Naive thymus-derived CD4-positive, alpha-beta T cell (primary cell): Measurements from ENCODE around the gene PSAPL1. TPM values are rescaled to one million over a fixed set of nuclear protein-coding genes. Genes with fewer than 3 reads are reported as not detected.
"Not testable (repeated sequence)": the region's sequence is repeated elsewhere in the genome, so short reads cannot be mapped to it uniquely, and the experiment has no call there.

Experiments used
- ATAC-seq: fragments of 150-1000 bp; cut with Tn5 transposase; 2 replicates; pipeline ENCODE4 v1.10.0; 2021; ENCODE audit warnings: mild to moderate bottlenecking, moderate library complexity
- CTCF ChIA-PET: fragments of 350-600 bp; sonication (Branson Sonifier 250); formaldehyde crosslinking; loops from one replicate; lab custom pipeline; 2021; ENCODE audit warnings: antibody characterized with exemption; lab: Charles Lee
- POLR2A ChIA-PET: fragments of 350-600 bp; sonication (Branson Sonifier 250); formaldehyde crosslinking; loops from one replicate; lab custom pipeline; 2021; ENCODE audit warnings: antibody characterized with exemption, inconsistent platforms; lab: Charles Lee
- DNase-seq, 9 donors: peaks; one replicate each; pipeline versions ENCODE4 v3.0.0 to v3.0.0-alpha.2; 2020 to 2022; ENCODE audit warnings: mixed read lengths in 1 of 9
- H3K27ac ChIP-seq: one replicate; pipeline ENCODE4 v1.7.0; 2013; ENCODE audit warnings: mild to moderate bottlenecking, low read depth, low read length, moderate library complexity
- H3K27me3 ChIP-seq, 2 donors: one replicate each; pipeline ENCODE4 v1.7.0; 2013; ENCODE audit warnings: low read length in 2 of 2, mild to moderate bottlenecking in 2 of 2, moderate library complexity in 2 of 2; ENCODE audit not compliant: control insufficient read depth in 2 of 2, insufficient read depth in 2 of 2
- H3K36me3 ChIP-seq, 3 experiments: 1 replicate in 2 of 3; 2 replicates in 1 of 3; pipeline ENCODE4 v1.7.0; 2013; ENCODE audit warnings: low read length in 3 of 3, mild to moderate bottlenecking in 3 of 3, moderate library complexity in 1 of 3; ENCODE audit not compliant: insufficient read depth in 3 of 3, control insufficient read depth in 2 of 3
- H3K4me1 ChIP-seq, 2 donors: one replicate each; pipeline ENCODE4 v1.7.0; 2013; ENCODE audit warnings: low read length in 2 of 2, mild to moderate bottlenecking in 2 of 2, moderate library complexity in 1 of 2; ENCODE audit not compliant: control insufficient read depth in 2 of 2, insufficient read depth in 2 of 2
- H3K4me3 ChIP-seq: 2 replicates; pipeline ENCODE4 v1.7.0; 2013; ENCODE audit warnings: mild to moderate bottlenecking, low read length
- H3K9me3 ChIP-seq, 3 experiments: 1 replicate in 2 of 3; 2 replicates in 1 of 3; pipeline ENCODE4 v1.7.0; 2013; ENCODE audit warnings: low read length in 3 of 3; ENCODE audit not compliant: control insufficient read depth in 2 of 3
- H3K27ac Mint-ChIP-seq, 9 donors: one replicate each; pipeline ENCODE4 v1.8.0; 2020 to 2022; ENCODE audit warnings: mixed read lengths in 9 of 9, mild to moderate bottlenecking in 8 of 9, moderate library complexity in 5 of 9, inconsistent platforms in 2 of 9
- H3K27me3 Mint-ChIP-seq, 5 donors: one replicate each; pipeline ENCODE4 v1.8.0; 2021 to 2022; ENCODE audit warnings: mixed read lengths in 5 of 5, mild to moderate bottlenecking in 1 of 5
- H3K36me3 Mint-ChIP-seq, 5 donors: one replicate each; pipeline ENCODE4 v1.8.0; 2020 to 2022; ENCODE audit warnings: mixed read lengths in 5 of 5, mild to moderate bottlenecking in 3 of 5, inconsistent platforms in 1 of 5
- H3K4me1 Mint-ChIP-seq, 7 donors: one replicate each; pipeline ENCODE4 v1.8.0; 2020 to 2022; ENCODE audit warnings: mixed read lengths in 7 of 7, mild to moderate bottlenecking in 3 of 7, inconsistent platforms in 1 of 7
- H3K4me3 Mint-ChIP-seq, 10 donors: one replicate each; pipeline ENCODE4 v1.8.0; 2020 to 2022; ENCODE audit warnings: mild to moderate bottlenecking in 10 of 10, mixed read lengths in 10 of 10, moderate library complexity in 6 of 10, inconsistent platforms in 2 of 10
- H3K9me3 Mint-ChIP-seq, 11 donors: one replicate each; pipeline ENCODE4 v1.8.0; 2020 to 2022; ENCODE audit warnings: mixed read lengths in 11 of 11, mild to moderate bottlenecking in 4 of 11, inconsistent platforms in 1 of 11, moderate library complexity in 1 of 11
- intact Hi-C, 2 donors: fragments of 100-400 bp; cut with micrococcal nuclease; formaldehyde crosslinking; loops; one replicate each; pipeline ENCODE4 v1.15.1; 2023
- polyA plus RNA-seq, 2 donors: library from polyadenylated mRNA; unstranded; fragments of 300-500 nt; fragmentation: Illumina TruSeq; gene quantifications; one replicate each; pipeline ENCODE4 v1.2.3, GENCODE V29; 2021
- total RNA-seq, 6 experiments: library from RNA in 5 of 6; stranded (reverse) in 5 of 6; gene quantifications; 1 replicate in 5 of 6; 2 replicates in 1 of 6; pipeline ENCODE4 v1.2.3 and lab custom pipeline; 2021 to 2026

The PSAPL1 gene
- total and polyA plus RNA-seq, 7 experiments from 2014 or later: not detected

DNA sequence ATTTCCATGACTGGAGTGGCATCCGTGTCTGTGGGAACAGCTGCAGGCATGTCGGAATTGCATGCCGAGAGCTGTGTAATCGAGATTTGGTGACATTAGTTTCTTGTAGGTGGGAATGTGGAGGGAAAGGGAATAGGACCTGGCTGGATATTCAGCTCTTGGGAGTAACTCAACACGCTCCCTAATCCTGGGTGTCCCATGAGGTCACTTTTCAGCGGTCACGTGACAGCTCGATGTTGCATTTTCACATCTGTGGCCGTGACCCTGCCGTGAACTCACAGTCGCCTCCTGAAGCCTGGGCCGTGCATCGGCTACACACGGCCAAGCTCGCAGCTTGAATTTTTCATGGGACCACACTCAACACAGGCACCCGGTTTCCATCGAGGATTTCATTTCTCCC lies 25.8 kb upstream of the PSAPL1 start:
- Mint-ChIP-seq H3K36me3 (no peaks in the 10 kb centered on the region), H3K27me3 (peaks cover 0 to 8% (median 6%) of the 10 kb centered on the region in 5 donors), H3K4me1 (no peaks in the 10 kb centered on the region), H3K4me3 (no peak overlapping the region), H3K27ac (no peak overlapping the region), H3K9me3 (peaks cover 0 to 7% (median 0%) of the 10 kb centered on the region in 11 donors)
- intact Hi-C loops: no loop called here
- ChIA-PET POLR2A (no interaction called here), CTCF (no interaction called here)
- H3K9me3 ChIP-seq: no peaks in the 10 kb centered on the region
- no peak overlapping the region for H3K27ac ChIP-seq
- ATAC-seq (no peak), DNase-seq (no peak)
- no peak overlapping the region for H3K4me3 ChIP-seq
- H3K27me3 ChIP-seq: no peaks in the 10 kb centered on the region
- no peaks in the 10 kb centered on the region for H3K4me1 ChIP-seq
- H3K36me3 ChIP-seq: no peaks in the 10 kb centered on the region

- CTCF ChIA-PET: no interaction called here
- H3K4me1 Mint-ChIP-seq: no peaks in the 10 kb centered on the region
- H3K36me3 Mint-ChIP-seq: no peaks in the 10 kb centered on the region
Observed at GRCh38 chr4:7459471-7459870, 24.7 kb upstream of the PSAPL1 start.

DNA sequence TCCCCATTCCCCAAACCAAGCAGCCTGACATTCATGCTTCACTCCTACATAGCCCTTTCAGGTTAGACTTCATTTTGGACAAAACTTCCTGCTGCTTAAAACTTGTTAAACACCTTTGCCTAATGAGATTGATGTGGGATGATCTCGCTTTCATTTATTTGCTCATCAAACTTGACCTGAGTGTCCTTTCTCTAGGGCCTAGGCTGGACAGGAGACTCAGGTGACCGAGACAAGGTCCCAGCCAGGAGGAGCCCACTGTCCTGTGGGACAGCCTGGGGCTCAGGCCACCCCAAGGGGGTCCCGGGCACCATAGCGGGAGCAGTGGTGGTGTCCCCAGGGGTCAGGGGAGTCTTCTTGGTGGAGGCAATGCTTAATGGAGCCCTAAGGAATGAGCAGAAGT lies 23.7 kb upstream of the PSAPL1 start:
- no peaks in the 10 kb centered on the region for H3K9me3 Mint-ChIP-seq
- no peak for DNase-seq
- H3K36me3 ChIP-seq: no peaks in the 10 kb centered on the region
- H3K4me3 ChIP-seq: no peak overlapping the region
- no peaks in the 10 kb centered on the region for H3K27me3 ChIP-seq
- intact Hi-C loops: no loop called here
- H3K9me3 ChIP-seq: no peaks in the 10 kb centered on the region
- no peak overlapping the region for H3K27ac Mint-ChIP-seq
- no peaks in the 10 kb centered on the region for H3K36me3 Mint-ChIP-seq
- H3K4me3 Mint-ChIP-seq: no peak overlapping the region
- ChIA-PET POLR2A (no interaction called here), CTCF (no interaction called here)
- no peak for ATAC-seq
- peaks cover 0 to 8% (median 6%) of the 10 kb centered on the region in 5 donors for H3K27me3 Mint-ChIP-seq
- no peaks in the 10 kb centered on the region for H3K4me1 Mint-ChIP-seq
- H3K4me1 ChIP-seq: no peaks in the 10 kb centered on the region
- H3K27ac ChIP-seq: no peak overlapping the region

More at GRCh38 chr4:7459471-7459870, 24.7 kb upstream of the PSAPL1 start:
- H3K27me3 Mint-ChIP-seq: peaks cover 0 to 8% (median 6%) of the 10 kb centered on the region in 5 donors
- no peaks in the 10 kb centered on the region for H3K9me3 ChIP-seq
- POLR2A ChIA-PET: no interaction called here
- H3K27ac ChIP-seq: no peak overlapping the region
- H3K27me3 ChIP-seq: no peaks in the 10 kb centered on the region
- no peak overlapping the region for H3K4me3 Mint-ChIP-seq
- DNase-seq: no peak
- intact Hi-C loops: no loop called here
- ATAC-seq: no peak
- no peak overlapping the region for H3K4me3 ChIP-seq
- no peaks in the 10 kb centered on the region for H3K36me3 ChIP-seq
- H3K27ac Mint-ChIP-seq: no peak overlapping the region
- H3K4me1 ChIP-seq: no peaks in the 10 kb centered on the region
- no peaks in the 10 kb centered on the region for H3K9me3 Mint-ChIP-seq

GRCh38 chr4:7458066-7458425 lies 23.3 kb upstream of the PSAPL1 start:
- H3K4me1 ChIP-seq: no peaks in the 10 kb centered on the region
- ATAC-seq: no peak
- no peak overlapping the region for H3K27ac Mint-ChIP-seq

DNA sequence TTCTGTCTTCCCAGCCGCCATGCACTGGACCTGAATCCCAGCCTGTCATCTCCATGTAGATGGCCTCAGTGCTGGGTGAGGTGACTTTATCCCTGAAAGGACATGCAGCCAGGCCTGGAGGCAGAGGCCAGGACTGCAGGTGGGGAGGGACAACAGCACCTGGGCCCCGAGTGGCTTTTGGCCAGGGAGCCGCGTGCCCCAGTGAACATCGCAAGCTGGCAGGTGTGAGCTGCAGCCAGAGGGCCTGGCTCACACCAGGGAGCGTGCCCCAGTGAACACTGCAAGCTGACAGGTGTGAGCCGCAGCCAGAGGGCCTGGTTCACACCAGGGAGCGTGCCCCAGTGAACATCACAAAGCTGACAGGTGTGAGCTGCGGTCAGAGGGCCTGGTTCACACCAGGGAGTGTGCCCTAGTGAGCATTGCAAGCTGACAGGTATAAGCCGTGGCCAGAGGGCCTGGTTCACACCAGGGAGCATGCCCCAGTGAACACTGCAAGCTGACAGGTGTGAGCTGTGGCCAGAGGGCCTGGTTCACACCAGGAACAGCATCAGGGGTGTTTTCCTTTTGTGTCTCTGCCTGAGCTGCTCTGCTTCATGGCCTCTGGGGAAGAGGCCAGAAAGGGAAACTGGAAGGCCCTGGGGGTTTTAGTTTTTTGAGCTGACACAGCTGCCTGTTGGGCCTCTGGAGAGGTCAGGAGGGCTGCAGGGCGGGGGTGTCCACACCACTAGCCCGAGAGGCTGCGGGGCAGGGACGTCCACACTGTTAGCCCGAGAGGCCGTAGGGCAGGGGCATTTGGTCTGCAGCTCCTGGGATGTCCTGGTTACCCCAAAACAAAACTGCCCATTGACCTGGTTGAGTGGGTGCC lies 22.7 kb upstream of the PSAPL1 start:
- H3K27me3 Mint-ChIP-seq: peaks cover 0 to 8% (median 6%) of the 10 kb centered on the region in 5 donors
- H3K4me1 ChIP-seq: no peaks in the 10 kb centered on the region
- no peak overlapping the region for H3K4me3 Mint-ChIP-seq
- H3K27ac Mint-ChIP-seq: no peak overlapping the region
- no peak overlapping the region for H3K4me3 ChIP-seq
- intact Hi-C loops: no loop called here
- DNase-seq: no peak
- CTCF ChIA-PET: no interaction called here
- peaks cover 0 to 2% (median 0%) of the 10 kb centered on the region in 11 donors for H3K9me3 Mint-ChIP-seq
- POLR2A ChIA-PET: no interaction called here
- no peak overlapping the region for H3K27ac ChIP-seq
- H3K4me1 Mint-ChIP-seq: no peaks in the 10 kb centered on the region
- H3K27me3 ChIP-seq: no peaks in the 10 kb centered on the region
- H3K9me3 ChIP-seq: no peaks in the 10 kb centered on the region
- ATAC-seq: no peak
- no peaks in the 10 kb centered on the region for H3K36me3 Mint-ChIP-seq
- H3K36me3 ChIP-seq: no peaks in the 10 kb centered on the region

More at GRCh38 chr4:7458066-7458425, 23.3 kb upstream of the PSAPL1 start:
- H3K4me1 Mint-ChIP-seq: no peaks in the 10 kb centered on the region
- H3K36me3 Mint-ChIP-seq: no peaks in the 10 kb centered on the region
- H3K27ac ChIP-seq: no peak overlapping the region
- ChIA-PET CTCF (no interaction called here), POLR2A (no interaction called here)
- H3K36me3 ChIP-seq: no peaks in the 10 kb centered on the region
- H3K9me3 ChIP-seq: no peaks in the 10 kb centered on the region
- H3K27me3 Mint-ChIP-seq: peaks cover 0 to 8% (median 6%) of the 10 kb centered on the region in 5 donors
- no peaks in the 10 kb centered on the region for H3K27me3 ChIP-seq
- intact Hi-C loops: no loop called here
- no peaks in the 10 kb centered on the region for H3K9me3 Mint-ChIP-seq
- no peak for DNase-seq
- no peak overlapping the region for H3K4me3 Mint-ChIP-seq
- H3K4me3 ChIP-seq: no peak overlapping the region

GRCh38 chr4:7452802-7453201 lies 18.1 kb upstream of the PSAPL1 start:
- H3K36me3 Mint-ChIP-seq, H3K27ac ChIP-seq, H3K4me3 Mint-ChIP-seq, H3K4me1 ChIP-seq, H3K4me3 ChIP-seq, ATAC-seq, H3K9me3 Mint-ChIP-seq, H3K9me3 ChIP-seq, H3K27me3 ChIP-seq, H3K27ac Mint-ChIP-seq, intact Hi-C loops, H3K27me3 Mint-ChIP-seq, H3K36me3 ChIP-seq, POLR2A ChIA-PET, DNase-seq, H3K4me1 Mint-ChIP-seq: not testable (repeated sequence)
- CTCF ChIA-PET: interaction anchor here (0.6 kb wide), 1 partner anchor 9 kb away, joined by 3 read pairs; no protein-coding TSS in a partner anchor

DNA sequence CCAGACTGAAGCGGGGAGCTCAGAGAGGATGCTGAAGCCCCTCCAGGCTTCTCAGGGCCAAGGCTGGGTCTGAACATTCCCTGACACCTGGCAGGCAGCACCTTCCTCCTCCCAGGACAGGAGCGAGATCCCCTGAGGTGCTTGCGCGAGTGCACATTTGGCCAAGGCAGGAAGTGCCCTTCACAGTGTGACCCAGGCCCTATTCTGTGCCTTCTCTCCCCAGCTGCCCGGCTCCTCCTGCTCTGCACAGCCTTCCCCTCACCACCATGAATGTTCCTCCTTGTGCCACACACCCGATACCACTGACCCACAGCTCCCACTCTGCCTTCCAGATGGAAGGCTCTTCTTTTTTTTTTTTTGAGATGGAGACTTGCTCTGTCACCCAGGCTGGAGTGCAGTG lies 17.1 kb upstream of the PSAPL1 start:
- Histone ChIP-seq H3K36me3 (no peaks in the 10 kb centered on the region), H3K9me3 (no peaks in the 10 kb centered on the region), H3K27me3 (no peaks in the 10 kb centered on the region), H3K4me1 (no peaks in the 10 kb centered on the region), H3K4me3 (no peak overlapping the region), H3K27ac (no peak overlapping the region)
- no peak overlapping the region for H3K27ac Mint-ChIP-seq
- peaks cover 0 to 3% (median 0%) of the 10 kb centered on the region in 11 donors for H3K9me3 Mint-ChIP-seq
- H3K4me1 Mint-ChIP-seq: no peaks in the 10 kb centered on the region
- ATAC-seq: no peak
- H3K36me3 Mint-ChIP-seq: no peaks in the 10 kb centered on the region
- H3K4me3 Mint-ChIP-seq: no peak overlapping the region
- H3K27me3 Mint-ChIP-seq: no peaks in the 10 kb centered on the region
- CTCF ChIA-PET: no interaction called here
- POLR2A ChIA-PET: no interaction called here
- intact Hi-C loops: no loop called here
- no peak for DNase-seq
